Epithelial cell of prostate (primary cell): ENCODE measurements around the gene DOCK9.

Experiments used
- DNase-seq: peaks from one replicate; pipeline ENCODE4 v3.0.0-alpha.2; 2011; ENCODE audit warnings: low read depth, low spot score
- H3K27ac ChIP-seq: fragments of 450-650 bp; 2 replicates; pipeline ENCODE4 v1.5.1; 2017; ENCODE audit warnings: mild to moderate bottlenecking

Gene DOCK9

GRCh38 chr13:98977568-98978265 lies at the start of gene DOCK9:
Gene DOCK9, minus strand, starts transcription at chr13:98978064. Its CDS starts 155 bp downstream, at chr13:98977909.
- no peak for DNase-seq
- peak within 1 kb of the TSS; percentile 90 for H3K27ac ChIP-seq

GRCh38 chr13:99027260-99027659 lies 49.4 kb upstream of the DOCK9 start:
- no peak for DNase-seq
- H3K27ac ChIP-seq: no peak overlapping the region

GRCh38 chr13:99022941-99023340 lies 45.1 kb upstream of the DOCK9 start:
- no peak overlapping the region for H3K27ac ChIP-seq
- no peak for DNase-seq

- DNase-seq: no peak
- peak overlapping the region; percentile 87 for H3K27ac ChIP-seq
Measured at GRCh38 chr13:99018418-99019180, 40.7 kb upstream of the DOCK9 start.

GRCh38 chr13:99015606-99016490 lies 38.0 kb upstream of the DOCK9 start:
- H3K27ac ChIP-seq: no peak overlapping the region
- no peak for DNase-seq

- no peak overlapping the region for H3K27ac ChIP-seq
- no peak for DNase-seq
Measured at GRCh38 chr13:99014522-99014921, 36.7 kb upstream of the DOCK9 start.

- H3K27ac ChIP-seq: no peak overlapping the region
- no peak for DNase-seq
Measured at GRCh38 chr13:99013951-99014350, 36.1 kb upstream of the DOCK9 start.

GRCh38 chr13:99012539-99012938 lies 34.7 kb upstream of the DOCK9 start:
- no peak overlapping the region for H3K27ac ChIP-seq
- no peak for DNase-seq

- no peak for DNase-seq
- peak overlapping the region; percentile 49 for H3K27ac ChIP-seq
Measured at GRCh38 chr13:99009987-99010551, 32.2 kb upstream of the DOCK9 start.

- DNase-seq: no peak
- H3K27ac ChIP-seq: no peak overlapping the region
Measured at GRCh38 chr13:99008577-99008976, 30.7 kb upstream of the DOCK9 start.

GRCh38 chr13:99007414-99007986 lies 29.6 kb upstream of the DOCK9 start:
- DNase-seq: no peak

GRCh38 chr13:99005609-99006008 lies 27.7 kb upstream of the DOCK9 start:
- no peak for DNase-seq

More at GRCh38 chr13:99007414-99007986, 29.6 kb upstream of the DOCK9 start:
- H3K27ac ChIP-seq: no peak overlapping the region

GRCh38 chr13:99004978-99005377 lies 27.1 kb upstream of the DOCK9 start:
- DNase-seq: no peak
- no peak overlapping the region for H3K27ac ChIP-seq

More at GRCh38 chr13:99005609-99006008, 27.7 kb upstream of the DOCK9 start:
- H3K27ac ChIP-seq: no peak overlapping the region

GRCh38 chr13:99003851-99004471 lies 26.1 kb upstream of the DOCK9 start:
- no peak overlapping the region for H3K27ac ChIP-seq
- DNase-seq: no peak

- no peak for DNase-seq
Measured at GRCh38 chr13:99003186-99003585, 25.3 kb upstream of the DOCK9 start.

GRCh38 chr13:99002172-99002710 lies 24.4 kb upstream of the DOCK9 start:
- no peak overlapping the region for H3K27ac ChIP-seq
- no peak for DNase-seq

More at GRCh38 chr13:99003186-99003585, 25.3 kb upstream of the DOCK9 start:
- no peak overlapping the region for H3K27ac ChIP-seq

- H3K27ac ChIP-seq: no peak overlapping the region
- DNase-seq: no peak
Measured at GRCh38 chr13:99000137-99000536, 22.3 kb upstream of the DOCK9 start.

GRCh38 chr13:98999639-98999952 lies 21.7 kb upstream of the DOCK9 start:
- no peak overlapping the region for H3K27ac ChIP-seq
- no peak for DNase-seq
